Measurements from ENCODE around the gene ROR1.

DNA sequence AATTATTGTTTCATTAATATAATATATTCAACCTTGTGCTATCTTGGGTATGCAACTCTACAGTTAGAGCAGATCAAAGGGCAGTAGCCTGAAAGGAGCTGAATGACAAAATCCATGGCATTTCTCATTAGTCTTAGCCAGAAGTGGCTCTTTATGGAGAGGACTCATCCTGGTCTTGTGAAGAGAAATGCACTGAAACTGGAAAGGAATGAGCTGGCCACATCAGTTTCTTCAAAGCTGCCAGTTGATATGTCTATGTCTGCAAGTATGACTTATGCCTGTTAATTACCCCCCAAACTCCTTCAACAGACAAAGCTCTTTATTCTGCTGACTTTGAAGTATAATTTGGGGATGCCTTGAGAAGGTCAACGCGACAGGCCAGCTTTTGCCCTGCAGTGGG is 310.6 kb downstream of the ROR1 start:
- no peak for TF ChIP-seq EZH2 (IDR thresholded peaks at IDR 0.05)
- TF ChIP-seq POLR2AphosphoS5 (IDR thresholded peaks at IDR 0.05; ENCODE audit: borderline replicate concordance, low read depth, low read length) = no peak
- no peak for TF ChIP-seq FOXP2 (optimal IDR thresholded peaks at IDR 0.05; ENCODE audit: control extremely low read depth, extremely low read length, insufficient read depth)

All from SK-N-MC (cell line).